DMS53 treated with DMSO at 0.1 percent for 48 hours (cell line): ENCODE measurements around the gene SLC6A12.

Experiments used
- DNase-seq: peaks from one replicate; lab custom pipeline; 2025; ENCODE audit not compliant: unreplicated experiment; lab: John Stamatoyannopoulos, UW

Gene SLC6A12

GRCh38 chr12:144650-145284, 69.2 kb downstream of the SLC6A12 start:
- no peak for DNase-seq

- no peak for DNase-seq
Measured at GRCh38 chr12:143964-144649, 69.8 kb downstream of the SLC6A12 start.

DNA sequence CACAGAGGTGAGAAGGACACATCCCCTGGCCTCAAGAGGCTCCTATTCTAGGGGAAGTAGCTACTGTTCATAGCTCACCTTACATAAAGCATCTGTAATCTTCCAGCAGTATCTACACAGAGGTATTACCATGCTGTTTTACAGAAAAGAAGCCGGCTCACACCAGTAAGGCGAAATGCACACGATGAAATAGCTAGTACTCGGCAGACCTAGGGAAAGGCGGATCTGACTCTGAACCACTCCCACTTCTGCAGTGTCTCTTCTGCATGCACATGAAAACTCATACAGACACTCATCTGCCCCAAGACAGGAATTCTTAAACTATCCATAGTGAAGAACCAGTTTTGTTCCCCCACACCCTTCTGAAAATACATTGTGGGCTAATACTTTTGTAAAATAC, 73.8 kb downstream of the SLC6A12 start:
- no peak for DNase-seq
